ENCODE results near the gene ELF1. TPM values are rescaled to one million over a fixed set of nuclear protein-coding genes. Genes with fewer than 3 reads are reported as not detected.

ELF1 gene
- total and polyA plus RNA-seq, 2 of the 8 experiments (the other 6 are each of a cell fraction or from before 2014, with no cell fraction given): 5.6 to 18.2 TPM

DNA sequence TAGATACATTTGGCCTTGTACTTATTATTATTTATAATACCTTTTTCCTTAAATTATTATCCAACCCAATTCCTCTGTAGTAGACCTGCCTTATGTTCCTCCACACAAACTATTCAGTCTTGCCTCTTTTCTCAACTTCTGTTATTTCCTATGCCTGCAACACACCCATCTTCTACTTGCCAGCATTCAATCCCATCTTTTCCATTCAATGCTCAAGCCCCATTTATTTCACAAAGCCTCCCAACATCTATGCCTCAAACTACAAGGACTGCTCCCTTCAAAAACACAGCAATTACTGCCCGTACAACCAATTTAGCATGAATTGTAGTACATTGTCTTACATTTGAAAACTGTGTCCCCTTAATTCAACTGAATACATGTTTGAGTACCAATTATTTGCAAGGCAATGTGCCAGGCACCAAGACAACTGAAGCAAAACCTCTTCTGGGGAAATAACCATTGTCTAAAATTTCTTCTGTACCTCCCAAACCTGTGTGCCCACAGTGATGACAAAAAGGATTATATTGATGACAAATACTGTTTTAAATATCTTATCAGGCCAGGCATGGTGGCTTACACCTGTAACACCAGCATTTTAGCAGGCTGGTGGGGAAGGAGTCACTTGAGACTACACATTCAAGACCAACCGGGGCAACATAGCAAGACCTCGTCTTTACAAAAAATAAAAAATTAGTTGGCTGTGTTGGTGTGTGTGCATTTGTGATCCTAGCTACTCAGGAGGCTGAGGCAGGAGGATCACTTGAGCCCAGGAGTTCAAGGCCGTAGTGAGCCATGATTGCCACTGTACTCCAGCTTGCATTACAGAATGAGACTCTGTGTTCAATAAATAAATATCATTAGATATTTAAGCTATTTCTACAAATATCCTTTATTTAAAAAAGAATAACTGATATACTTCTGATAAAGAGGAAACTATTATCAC lies 35.1 kb downstream of the ELF1 start:
- Histone ChIP-seq H4K5ac (ENCODE audit: insufficient read length, low read depth, low read length) (no peak overlapping the region), H3K36me3 (ENCODE audit: control insufficient read depth in 2 of 4, insufficient read depth in 4 of 4, low read length in 3 of 4) (no peaks in the 10 kb centered on the region), H3K27me3 (replicated peaks in 1 of 4; ENCODE audit: control insufficient read depth in 3 of 4, extremely low read depth in 1 of 4, insufficient read depth in 3 of 4, low read length in 3 of 4) (no peaks in the 10 kb centered on the region), H2BK20ac (ENCODE audit: low read length) (no peak overlapping the region), H3K23me2 (ENCODE audit: low read depth, low read length) (no peaks in the 10 kb centered on the region), H2AK5ac (ENCODE audit: low read depth, low read length) (no peak overlapping the region), H4K91ac (replicated peaks; ENCODE audit: insufficient read length, low read length) (no peak overlapping the region), H3K27ac (ENCODE audit: low read depth, low read length) (no peak overlapping the region), H3K9ac (replicated peaks in 1 of 4; ENCODE audit: extremely low read depth in 1 of 4, low read depth in 3 of 4, low read length in 3 of 4) (no peak overlapping the region), H3K56ac (replicated peaks; ENCODE audit: insufficient read length, low read depth, low read length) (no peak overlapping the region), H3K18ac (ENCODE audit: extremely low read depth, low read length) (no peak overlapping the region), H3K14ac (ENCODE audit: insufficient read length) (no peak overlapping the region), H3K79me2 (ENCODE audit: control insufficient read depth in 1 of 2, insufficient read depth in 2 of 2, low read length in 2 of 2) (no peaks in the 10 kb centered on the region), H2BK15ac (ENCODE audit: low read length) (no peak overlapping the region), H2BK120ac (replicated peaks; ENCODE audit: low read depth, low read length) (no peak overlapping the region), H2AFZ (ENCODE audit: low read length) (no peak overlapping the region), H3K4me3 (ENCODE audit: extremely low read depth in 1 of 4, insufficient read depth in 2 of 4, low read depth in 3 of 4, low read length in 4 of 4) (no peak overlapping the region), H3K4me1 (replicated peaks in 1 of 4; ENCODE audit: control insufficient read depth in 3 of 4, insufficient read depth in 4 of 4, low read length in 3 of 4) (no peaks in the 10 kb centered on the region), H2BK5ac (ENCODE audit: low read depth, low read length) (no peak overlapping the region), H4K8ac (ENCODE audit: extremely low read depth, insufficient read depth, low read length) (no peak overlapping the region), H2BK12ac (ENCODE audit: low read depth, low read length) (no peak overlapping the region), H3K9me3 (ENCODE audit: insufficient read depth in 2 of 2, low read depth in 1 of 2, low read length in 1 of 2) (no peaks in the 10 kb centered on the region), H3K4ac (replicated peaks; ENCODE audit: insufficient read length, low read depth, low read length) (no peak overlapping the region), H3K79me1 (ENCODE audit: low read depth, low read length) (no peaks in the 10 kb centered on the region), H3K23ac (ENCODE audit: insufficient read length) (no peak overlapping the region), H4K20me1 (replicated peaks in 1 of 2; ENCODE audit: control insufficient read depth in 1 of 2, insufficient read depth in 2 of 2, low read length in 2 of 2) (no peaks in the 10 kb centered on the region), H3K4me2 (ENCODE audit: insufficient read depth in 1 of 2, low read depth in 2 of 2, low read length in 2 of 2) (no peak overlapping the region)
- FAIRE-seq: no peak
- ChIA-PET CTCF (ENCODE audit: partially characterized antibody) (interaction anchor here (0.7 kb wide), 1 partner anchor 10 kb away, joined by 4 read pairs; no protein-coding TSS in a partner anchor), POLR2A (ENCODE audit: partially characterized antibody) (no interaction called here)
- WGBS, 2 experiments (ENCODE audit: extremely low coverage in 1 of 2, insufficient coverage in 1 of 2, insufficient read length in 1 of 2, insufficient replicate concordance in 2 of 2, low coverage in 1 of 2, low lambda C conversion rate in 2 of 2, missing lambda C conversion rate in 1 of 2): 87% methylated on average over 4 of the region's 4 CpGs; no CpG with 5 or more reads in 1 of the 2 experiments
- no peak for DNase-seq (ENCODE audit: low read depth in 1 of 2, low spot score in 2 of 2)
- TF ChIP-seq, protein P1, sequence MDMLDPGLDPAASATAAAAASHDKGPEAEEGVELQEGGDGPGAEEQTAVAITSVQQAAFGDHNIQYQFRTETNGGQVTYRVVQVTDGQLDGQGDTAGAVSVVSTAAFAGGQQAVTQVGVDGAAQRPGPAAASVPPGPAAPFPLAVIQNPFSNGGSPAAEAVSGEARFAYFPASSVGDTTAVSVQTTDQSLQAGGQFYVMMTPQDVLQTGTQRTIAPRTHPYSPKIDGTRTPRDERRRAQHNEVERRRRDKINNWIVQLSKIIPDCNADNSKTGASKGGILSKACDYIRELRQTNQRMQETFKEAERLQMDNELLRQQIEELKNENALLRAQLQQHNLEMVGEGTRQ (IDR thresholded peaks at IDR 0.05; ENCODE audit: low read length): no peak
